Mesendoderm (in vitro differentiated cells): ENCODE results near the gene COL4A4.

Source experiments
- DNase-seq: peaks from one replicate; pipeline ENCODE4 v3.0.0; 2013
- H2AK5ac ChIP-seq: 2 replicates; pipeline ENCODE4 v1.6.1; 2013; ENCODE audit warnings: low read length, inconsistent platforms
- H2BK120ac ChIP-seq: 2 replicates; pipeline ENCODE4 v1.6.1; 2013; ENCODE audit warnings: low read depth, mild to moderate bottlenecking, low read length, moderate library complexity, mixed read lengths
- H2BK15ac ChIP-seq: replicated peaks from 2 replicates; pipeline ENCODE4 v1.6.1; 2013; ENCODE audit warnings: low read depth, mild to moderate bottlenecking, moderate library complexity
- H2BK5ac ChIP-seq: 2 replicates; pipeline ENCODE4 v1.6.1; 2013; ENCODE audit warnings: low read length, inconsistent platforms
- H3K18ac ChIP-seq: 2 replicates; pipeline ENCODE4 v1.6.1; 2013; ENCODE audit warnings: mild to moderate bottlenecking, low read length, mixed read lengths
- H3K23ac ChIP-seq: one replicate; pipeline ENCODE4 v1.6.1; 2013; ENCODE audit warnings: low read length
- H3K27ac ChIP-seq: 2 replicates; pipeline ENCODE4 v1.5.1; 2013; ENCODE audit warnings: low read depth, mild to moderate bottlenecking, inconsistent platforms, low read length, moderate library complexity
- H3K27me3 ChIP-seq: 2 replicates; pipeline ENCODE4 v1.6.1; 2013; ENCODE audit warnings: low read length, control low read depth, mild to moderate bottlenecking, inconsistent platforms; ENCODE audit not compliant: insufficient read depth, poor library complexity
- H3K36me3 ChIP-seq: 2 replicates; pipeline ENCODE4 v1.6.1; 2013; ENCODE audit warnings: low read length, inconsistent platforms; ENCODE audit not compliant: control insufficient read depth, insufficient read depth
- H3K4ac ChIP-seq: one replicate; pipeline ENCODE4 v1.6.1; 2013; ENCODE audit warnings: low read depth, mild to moderate bottlenecking, low read length, moderate library complexity
- H3K4me1 ChIP-seq: 2 replicates; pipeline ENCODE4 v1.6.1; 2013; ENCODE audit warnings: low read depth, low read length, inconsistent platforms; ENCODE audit not compliant: control insufficient read depth
- H3K4me2 ChIP-seq: 2 replicates; pipeline ENCODE4 v1.6.1; 2013; ENCODE audit warnings: low read length
- H3K4me3 ChIP-seq: 2 replicates; pipeline ENCODE4 v1.5.1; 2013; ENCODE audit warnings: mild to moderate bottlenecking, low read length
- H3K56ac ChIP-seq: one replicate; pipeline ENCODE4 v1.6.1; 2013; ENCODE audit warnings: low read length
- H3K79me1 ChIP-seq: 2 replicates; pipeline ENCODE4 v1.6.1; 2013; ENCODE audit warnings: low read length, inconsistent platforms
- H3K79me2 ChIP-seq: 2 replicates; pipeline ENCODE4 v1.6.1; 2013; ENCODE audit warnings: mild to moderate bottlenecking, low read length; ENCODE audit not compliant: control insufficient read depth, insufficient read depth
- H3K9ac ChIP-seq: 2 replicates; pipeline ENCODE4 v1.6.1; 2013; ENCODE audit warnings: low read length, inconsistent platforms
- H4K5ac ChIP-seq: one replicate; pipeline ENCODE4 v1.6.1; 2013; ENCODE audit warnings: low read length
- H4K8ac ChIP-seq: one replicate; pipeline ENCODE4 v1.6.1; 2013; ENCODE audit warnings: low read depth, mild to moderate bottlenecking, control low read depth, low read length, moderate library complexity
- WGBS: extraction: QIAGEN DNeasy Blood & Tissue Kit; methylation state at CpG from one replicate; pipeline ENCODE4 v1.1.7; 2013; ENCODE audit warnings: low lambda C conversion rate, missing lambda C conversion rate; ENCODE audit not compliant: insufficient coverage; ENCODE audit errors: extremely low coverage; 5-methylcytosine and 5-hydroxymethylcytosine counted together

COL4A4 gene

GRCh38 chr2:227125506-227125905, 38.5 kb downstream of the COL4A4 start:
- H3K36me3 ChIP-seq = no peaks in the 10 kb centered on the region
- no CpG with 5 or more reads among the region's 5 CpGs for WGBS
- no peaks in the 10 kb centered on the region for H3K4me1 ChIP-seq
- H3K56ac ChIP-seq = no peak overlapping the region
- H2BK120ac ChIP-seq = no peak overlapping the region
- H2BK15ac ChIP-seq = no peak overlapping the region
- H3K4me2 ChIP-seq = no peak overlapping the region
- peak; percentile 64 for DNase-seq
- H3K18ac ChIP-seq = no peak overlapping the region
- H4K5ac ChIP-seq = no peak overlapping the region
- no peaks in the 10 kb centered on the region for H3K79me2 ChIP-seq
- H3K27ac ChIP-seq = no peak overlapping the region
- H3K9ac ChIP-seq = no peak overlapping the region
- H3K4ac ChIP-seq = no peak overlapping the region
- no peak overlapping the region for H4K8ac ChIP-seq
- H3K4me3 ChIP-seq = no peak overlapping the region
- no peaks in the 10 kb centered on the region for H3K27me3 ChIP-seq
- no peaks in the 10 kb centered on the region for H3K79me1 ChIP-seq
- no peak overlapping the region for H2AK5ac ChIP-seq
- no peak overlapping the region for H2BK5ac ChIP-seq
- no peak overlapping the region for H3K23ac ChIP-seq

GRCh38 chr2:227124811-227125210, 39.2 kb downstream of the COL4A4 start:
- no peaks in the 10 kb centered on the region for H3K79me2 ChIP-seq
- no CpG with 5 or more reads among the region's 2 CpGs for WGBS
- no peaks in the 10 kb centered on the region for H3K79me1 ChIP-seq
- no peak overlapping the region for H2BK5ac ChIP-seq
- H3K27ac ChIP-seq = no peak overlapping the region
- no peaks in the 10 kb centered on the region for H3K27me3 ChIP-seq
- H3K36me3 ChIP-seq = no peaks in the 10 kb centered on the region
- H2BK120ac ChIP-seq = no peak overlapping the region
- DNase-seq = no peak
- no peaks in the 10 kb centered on the region for H3K4me1 ChIP-seq
- no peak overlapping the region for H3K23ac ChIP-seq
- H2BK15ac ChIP-seq = no peak overlapping the region
- no peak overlapping the region for H3K18ac ChIP-seq
- H3K4ac ChIP-seq = no peak overlapping the region
- no peak overlapping the region for H3K4me2 ChIP-seq
- no peak overlapping the region for H4K8ac ChIP-seq
- no peak overlapping the region for H4K5ac ChIP-seq
- H3K4me3 ChIP-seq = no peak overlapping the region
- no peak overlapping the region for H2AK5ac ChIP-seq
- no peak overlapping the region for H3K56ac ChIP-seq
- no peak overlapping the region for H3K9ac ChIP-seq

- H3K4me3 ChIP-seq = no peak overlapping the region
- no peaks in the 10 kb centered on the region for H3K36me3 ChIP-seq
- H4K5ac ChIP-seq = no peak overlapping the region
- no peak overlapping the region for H3K4ac ChIP-seq
- no peak overlapping the region for H3K56ac ChIP-seq
- H3K27me3 ChIP-seq = no peaks in the 10 kb centered on the region
- H2BK15ac ChIP-seq = no peak overlapping the region
- H3K4me1 ChIP-seq = no peaks in the 10 kb centered on the region
- H3K18ac ChIP-seq = no peak overlapping the region
- H3K9ac ChIP-seq = no peak overlapping the region
- H4K8ac ChIP-seq = no peak overlapping the region
- no peaks in the 10 kb centered on the region for H3K79me2 ChIP-seq
- DNase-seq = no peak
- H3K4me2 ChIP-seq = no peak overlapping the region
- no peak overlapping the region for H2AK5ac ChIP-seq
- H3K23ac ChIP-seq = no peak overlapping the region
- no peak overlapping the region for H3K27ac ChIP-seq
- H2BK5ac ChIP-seq = no peak overlapping the region
- H2BK120ac ChIP-seq = no peak overlapping the region
- no CpG with 5 or more reads among the region's 4 CpGs for WGBS
- H3K79me1 ChIP-seq = no peaks in the 10 kb centered on the region
Observed at GRCh38 chr2:227123697-227124096, 40.3 kb downstream of the COL4A4 start.

- no peaks in the 10 kb centered on the region for H3K27me3 ChIP-seq
- DNase-seq = peak; percentile 64
- H3K4me1 ChIP-seq = no peaks in the 10 kb centered on the region
Observed at GRCh38 chr2:227118353-227118752, 45.7 kb downstream of the COL4A4 start.

GRCh38 chr2:227117852-227118251, 46.2 kb downstream of the COL4A4 start:
- Histone ChIP-seq H3K4me1 (no peaks in the 10 kb centered on the region), H2BK15ac (no peak overlapping the region), H4K8ac (no peak overlapping the region), H3K4ac (no peak overlapping the region), H3K18ac (no peak overlapping the region), H2AK5ac (no peak overlapping the region), H2BK120ac (no peak overlapping the region), H3K56ac (no peak overlapping the region), H2BK5ac (no peak overlapping the region), H3K79me1 (no peaks in the 10 kb centered on the region), H4K5ac (no peak overlapping the region), H3K27me3 (no peaks in the 10 kb centered on the region), H3K4me2 (no peak overlapping the region), H3K23ac (peak overlapping the region; percentile 34), H3K4me3 (no peak overlapping the region), H3K36me3 (no peaks in the 10 kb centered on the region), H3K9ac (no peak overlapping the region), H3K79me2 (no peaks in the 10 kb centered on the region), H3K27ac (no peak overlapping the region)
- DNase-seq = no peak
- WGBS = no CpG with 5 or more reads among the region's 3 CpGs

More at GRCh38 chr2:227118353-227118752, 45.7 kb downstream of the COL4A4 start:
- no peak overlapping the region for H2BK15ac ChIP-seq
- H3K4me2 ChIP-seq = no peak overlapping the region
- H3K27ac ChIP-seq = no peak overlapping the region
- no peak overlapping the region for H2BK5ac ChIP-seq
- H3K4me3 ChIP-seq = no peak overlapping the region
- H2AK5ac ChIP-seq = no peak overlapping the region
- no peak overlapping the region for H3K56ac ChIP-seq
- H3K79me2 ChIP-seq = no peaks in the 10 kb centered on the region
- H3K4ac ChIP-seq = no peak overlapping the region
- no peaks in the 10 kb centered on the region for H3K36me3 ChIP-seq
- no peaks in the 10 kb centered on the region for H3K79me1 ChIP-seq
- no peak overlapping the region for H4K8ac ChIP-seq
- H3K23ac ChIP-seq = no peak overlapping the region
- H2BK120ac ChIP-seq = no peak overlapping the region
- H4K5ac ChIP-seq = no peak overlapping the region
- no peak overlapping the region for H3K9ac ChIP-seq
- H3K18ac ChIP-seq = no peak overlapping the region

GRCh38 chr2:227117027-227117426, 47.0 kb downstream of the COL4A4 start:
- no CpG with 5 or more reads among the region's 1 CpG for WGBS
- no peak overlapping the region for H2AK5ac ChIP-seq
- H2BK120ac ChIP-seq = no peak overlapping the region
- no peak overlapping the region for H3K9ac ChIP-seq
- H3K36me3 ChIP-seq = no peaks in the 10 kb centered on the region
- no peak overlapping the region for H3K18ac ChIP-seq
- H3K27ac ChIP-seq = no peak overlapping the region
- no peak overlapping the region for H3K4me3 ChIP-seq
- no peak overlapping the region for H3K4me2 ChIP-seq
- H3K4me1 ChIP-seq = no peaks in the 10 kb centered on the region
- H3K56ac ChIP-seq = no peak overlapping the region
- no peak overlapping the region for H4K8ac ChIP-seq
- H3K79me1 ChIP-seq = no peaks in the 10 kb centered on the region
- no peaks in the 10 kb centered on the region for H3K79me2 ChIP-seq
- H3K4ac ChIP-seq = no peak overlapping the region
- H3K23ac ChIP-seq = no peak overlapping the region
- no peak overlapping the region for H2BK15ac ChIP-seq
- no peak for DNase-seq
- H3K27me3 ChIP-seq = no peaks in the 10 kb centered on the region
- H2BK5ac ChIP-seq = no peak overlapping the region
- no peak overlapping the region for H4K5ac ChIP-seq
